ACC112 (cell line): ENCODE measurements around the gene RAB4A.

Source experiments
- H2AFZ ChIP-seq: fragments of 200-600 bp; sonication (generic); one replicate; pipeline ENCODE4 v1.6.0; 2017; ENCODE audit warnings: antibody characterized with exemption, low read length; ENCODE audit not compliant: unreplicated experiment
- H3K27ac ChIP-seq: fragments of 200-600 bp; sonication (generic); 2 replicates; pipeline ENCODE4 v1.5.1; 2014; ENCODE audit warnings: low read depth, mild to moderate bottlenecking, antibody characterized with exemption, low read length, moderate library complexity
- H3K27me3 ChIP-seq: fragments of 200-600 bp; sonication (generic); 2 replicates; pipeline ENCODE4 v1.6.1; 2014; ENCODE audit warnings: mild to moderate bottlenecking, antibody characterized with exemption, low read length, moderate library complexity, mixed read lengths; ENCODE audit not compliant: insufficient read depth
- H3K36me3 ChIP-seq: fragments of 200-600 bp; sonication (generic); 2 replicates; pipeline ENCODE4 v1.6.1; 2016; ENCODE audit warnings: mild to moderate bottlenecking, antibody characterized with exemption, low read length, moderate library complexity, mixed read lengths; ENCODE audit not compliant: insufficient read depth
- H3K4me1 ChIP-seq: fragments of 200-600 bp; sonication (generic); one replicate; pipeline ENCODE4 v1.6.1; 2016; ENCODE audit warnings: low read length, mixed read lengths; ENCODE audit not compliant: insufficient read depth, unreplicated experiment, control insufficient read depth
- H3K4me3 ChIP-seq: fragments of 200-600 bp; sonication (generic); 2 replicates; pipeline ENCODE4 v1.5.1; 2014; ENCODE audit warnings: mild to moderate bottlenecking, low read depth, low read length
- H3K79me2 ChIP-seq: fragments of 200-600 bp; sonication (generic); one replicate; pipeline ENCODE4 v1.6.0; 2016; ENCODE audit warnings: low read length; ENCODE audit not compliant: control insufficient read depth, unreplicated experiment, insufficient read depth

The RAB4A gene

GRCh38 chr1:229336345-229336744, 65.4 kb downstream of the RAB4A start:
- peaks cover 16% of the 10 kb centered on the region for H3K4me1 ChIP-seq
- peaks cover 39% of the 10 kb centered on the region for H3K79me2 ChIP-seq
- H3K4me3 ChIP-seq: no peak overlapping the region
- no peak overlapping the region for H2AFZ ChIP-seq
- H3K27me3 ChIP-seq: no peaks in the 10 kb centered on the region
- no peak overlapping the region for H3K27ac ChIP-seq
- H3K36me3 ChIP-seq: peaks cover 11% of the 10 kb centered on the region; the same call in 1 of the 2 replicates

GRCh38 chr1:229339086-229339485, 68.2 kb downstream of the RAB4A start:
- Histone ChIP-seq H3K36me3 (peaks cover 11% of the 10 kb centered on the region; the same call in 1 of the 2 replicates), H3K4me3 (no peak overlapping the region), H3K27me3 (no peaks in the 10 kb centered on the region), H3K4me1 (peaks cover 16% of the 10 kb centered on the region), H2AFZ (no peak overlapping the region), H3K79me2 (peaks cover 42% of the 10 kb centered on the region), H3K27ac (no peak overlapping the region)

- H3K4me3 ChIP-seq: no peak overlapping the region
- H3K4me1 ChIP-seq: peaks cover 16% of the 10 kb centered on the region
- H3K79me2 ChIP-seq: peaks cover 42% of the 10 kb centered on the region
Observed at GRCh38 chr1:229339520-229339919, 68.6 kb downstream of the RAB4A start.

GRCh38 chr1:229340496-229340895, 69.6 kb downstream of the RAB4A start:
- Histone ChIP-seq H2AFZ (no peak overlapping the region), H3K27me3 (no peaks in the 10 kb centered on the region), H3K36me3 (peaks cover under 1% of the 10 kb centered on the region; the same call in 1 of the 2 replicates), H3K4me3 (peak overlapping the region; percentile 41), H3K79me2 (peaks cover 42% of the 10 kb centered on the region), H3K27ac (no peak overlapping the region), H3K4me1 (peaks cover 16% of the 10 kb centered on the region)

More at GRCh38 chr1:229339520-229339919, 68.6 kb downstream of the RAB4A start:
- Histone ChIP-seq H3K27ac (no peak overlapping the region), H3K27me3 (no peaks in the 10 kb centered on the region), H3K36me3 (peaks cover 11% of the 10 kb centered on the region; the same call in 1 of the 2 replicates), H2AFZ (no peak overlapping the region)

GRCh38 chr1:229341774-229342655, 71.1 kb downstream of the RAB4A start:
- H3K27ac ChIP-seq: no peak overlapping the region

GRCh38 chr1:229342656-229343569, 72.0 kb downstream of the RAB4A start, which contains the start of gene CCSAP:
CCSAP (minus strand) TSS chr1:229343047; CDS start chr1:229342465, 582 bp downstream.
- Histone ChIP-seq H3K36me3 (no peaks in the 10 kb centered on the region), H3K27me3 (peaks cover 13% of the 10 kb centered on the region), H3K79me2 (peaks cover 28% of the 10 kb centered on the region), H3K27ac (no peak within 1 kb of the TSS), H3K4me1 (peaks cover 16% of the 10 kb centered on the region), H3K4me3 (peak within 1 kb of the TSS; percentile 91), H2AFZ (peak within 1 kb of the TSS; percentile 80)

More at GRCh38 chr1:229341774-229342655, 71.1 kb downstream of the RAB4A start:
- Histone ChIP-seq H3K27me3 (peaks cover 4% of the 10 kb centered on the region; the same call in 1 of the 2 replicates), H3K4me1 (peaks cover 16% of the 10 kb centered on the region), H2AFZ (peak overlapping the region; percentile 80), H3K4me3 (peak overlapping the region; percentile 91), H3K79me2 (peaks cover 32% of the 10 kb centered on the region), H3K36me3 (no peaks in the 10 kb centered on the region)

GRCh38 chr1:229344139-229344538, 73.2 kb downstream of the RAB4A start:
- Histone ChIP-seq H3K27ac (no peak overlapping the region), H2AFZ (no peak overlapping the region), H3K79me2 (peaks cover 21% of the 10 kb centered on the region), H3K4me1 (peaks cover 14% of the 10 kb centered on the region), H3K36me3 (no peaks in the 10 kb centered on the region), H3K4me3 (no peak overlapping the region), H3K27me3 (peaks cover 15% of the 10 kb centered on the region)

GRCh38 chr1:229344937-229345684, 74.2 kb downstream of the RAB4A start:
- H2AFZ ChIP-seq: no peak overlapping the region
- peaks cover 15% of the 10 kb centered on the region for H3K79me2 ChIP-seq

GRCh38 chr1:229347528-229347927, 76.6 kb downstream of the RAB4A start:
- Histone ChIP-seq H3K36me3 (no peaks in the 10 kb centered on the region), H3K4me3 (no peak overlapping the region), H3K27me3 (peaks cover 36% of the 10 kb centered on the region), H3K4me1 (no peaks in the 10 kb centered on the region), H2AFZ (no peak overlapping the region), H3K27ac (no peak overlapping the region), H3K79me2 (no peaks in the 10 kb centered on the region)

More at GRCh38 chr1:229344937-229345684, 74.2 kb downstream of the RAB4A start:
- Histone ChIP-seq H3K27me3 (peaks cover 22% of the 10 kb centered on the region), H3K36me3 (no peaks in the 10 kb centered on the region), H3K4me1 (peaks cover 6% of the 10 kb centered on the region), H3K27ac (no peak overlapping the region), H3K4me3 (no peak overlapping the region)
